Cerebellar nuclear complex (tissue), 1 donor: ENCODE results near the gene SUSD5.

ENCODE experiments used
- DNase-seq, 2 experiments: peaks; one replicate each; lab custom pipeline; 2025; lab: John Stamatoyannopoulos, UW

The SUSD5 gene

DNA sequence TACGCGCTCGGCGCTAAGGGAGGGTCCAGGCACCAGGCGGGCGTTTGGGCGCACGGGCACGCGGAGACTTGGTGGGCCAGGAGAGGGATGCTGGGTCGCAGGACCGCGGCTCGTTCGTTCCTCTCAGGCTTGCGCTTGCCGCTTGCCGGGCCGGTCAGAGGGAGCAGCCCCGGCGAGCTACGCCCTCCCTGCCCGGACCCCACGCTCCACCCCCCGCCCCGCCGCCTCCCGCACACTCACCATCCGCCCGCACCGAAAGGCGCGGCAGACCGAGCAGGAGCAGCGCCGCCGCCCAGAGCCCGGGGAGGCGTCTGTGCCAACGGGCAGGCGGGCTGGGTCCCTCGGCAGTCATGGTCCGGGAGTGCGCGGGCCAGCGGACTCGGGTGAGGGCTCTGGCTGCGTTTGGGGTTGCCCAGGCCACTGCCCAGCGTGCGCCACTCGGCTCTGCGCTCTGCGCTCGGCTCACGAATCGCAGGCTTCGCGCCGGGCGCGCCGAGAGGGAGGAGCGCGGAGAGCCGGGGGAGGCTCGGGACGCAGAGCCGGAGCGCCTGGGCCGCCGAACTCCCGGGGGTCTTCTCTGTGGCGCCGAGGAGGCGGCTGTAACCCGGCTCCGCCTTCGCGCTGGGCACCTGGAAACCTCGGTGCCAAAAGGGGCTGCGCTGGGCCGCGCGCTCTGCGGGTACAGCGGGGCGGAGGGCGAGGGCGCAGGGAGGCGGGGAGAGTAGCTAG is at the start of gene SUSD5:
TSS of gene SUSD5 (minus strand) at position 365 of the 729 bp plus-strand sequence. CDS start at position 352, 13 bp downstream.
- no peak for DNase-seq

DNA sequence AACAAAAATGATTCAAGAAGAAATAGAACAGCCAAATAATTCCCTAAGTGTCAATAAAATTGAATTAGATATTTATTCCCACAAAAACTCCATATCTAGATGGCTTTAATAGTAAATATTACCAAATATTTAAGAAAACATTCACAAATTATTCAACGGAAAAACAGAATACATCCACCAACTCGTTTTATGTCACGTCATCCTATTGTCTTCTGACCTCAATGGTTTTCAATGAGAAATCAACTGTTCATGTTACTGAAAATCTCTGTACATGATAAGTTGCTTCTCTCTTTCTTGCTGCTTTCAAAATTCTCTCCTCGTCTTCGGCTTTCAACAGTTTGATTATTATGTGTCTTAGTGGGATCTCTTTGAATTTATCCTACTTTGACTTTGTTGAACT is 41.5 kb upstream of the SUSD5 start:
- DNase-seq: no peak

DNA sequence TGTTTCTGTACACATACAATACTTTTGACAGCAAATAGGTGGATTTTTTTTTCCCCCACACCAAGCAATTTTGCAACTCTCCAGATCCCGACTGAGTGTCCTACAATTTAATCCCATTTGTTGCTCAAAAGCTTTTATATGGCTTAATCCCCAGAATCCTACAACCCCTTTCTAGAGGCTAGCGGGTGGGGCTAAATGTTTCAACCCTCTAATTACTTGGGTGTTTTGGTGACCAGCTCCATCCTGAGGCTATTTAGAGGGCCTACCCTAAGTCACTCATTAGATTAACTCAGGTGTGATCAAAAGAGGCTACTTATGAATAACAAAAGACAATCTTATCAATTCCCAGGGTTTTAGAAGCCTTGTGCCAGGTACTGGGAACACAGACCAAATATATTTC is 37.6 kb upstream of the SUSD5 start:
- no peak for DNase-seq

- no peak for DNase-seq
Observed at GRCh38 chr3:33250712-33251111, 32.1 kb upstream of the SUSD5 start.

GRCh38 chr3:33246786-33247185 is 28.2 kb upstream of the SUSD5 start:
- DNase-seq: no peak

DNA sequence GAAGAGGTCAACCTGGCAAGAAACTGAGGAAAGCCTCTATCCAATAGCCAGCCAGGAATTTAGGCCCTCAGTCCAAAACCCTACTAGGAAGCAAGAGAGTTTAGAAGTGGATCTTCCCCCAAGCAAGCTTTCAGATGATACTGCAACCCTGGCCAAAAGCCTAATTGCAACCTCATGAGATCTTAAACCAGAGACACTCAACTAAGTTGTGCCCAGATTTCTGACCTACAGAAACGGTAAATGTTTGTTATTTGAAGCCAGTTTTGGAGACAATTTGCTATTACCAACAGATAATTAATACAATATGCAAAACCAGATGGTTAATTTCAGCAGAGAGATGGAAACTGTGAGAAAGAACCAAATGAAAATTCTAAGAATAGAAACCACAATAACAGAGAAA is 21.7 kb upstream of the SUSD5 start:
- no peak for DNase-seq

GRCh38 chr3:33238923-33239322 is 20.3 kb upstream of the SUSD5 start:
- DNase-seq: no peak

- DNase-seq: no peak
Observed at GRCh38 chr3:33237439-33237838, 18.8 kb upstream of the SUSD5 start.

- no peak for DNase-seq
Observed at GRCh38 chr3:33236005-33236404, 17.4 kb upstream of the SUSD5 start.

- no peak for DNase-seq
Observed at GRCh38 chr3:33233884-33234283, 15.3 kb upstream of the SUSD5 start.

DNA sequence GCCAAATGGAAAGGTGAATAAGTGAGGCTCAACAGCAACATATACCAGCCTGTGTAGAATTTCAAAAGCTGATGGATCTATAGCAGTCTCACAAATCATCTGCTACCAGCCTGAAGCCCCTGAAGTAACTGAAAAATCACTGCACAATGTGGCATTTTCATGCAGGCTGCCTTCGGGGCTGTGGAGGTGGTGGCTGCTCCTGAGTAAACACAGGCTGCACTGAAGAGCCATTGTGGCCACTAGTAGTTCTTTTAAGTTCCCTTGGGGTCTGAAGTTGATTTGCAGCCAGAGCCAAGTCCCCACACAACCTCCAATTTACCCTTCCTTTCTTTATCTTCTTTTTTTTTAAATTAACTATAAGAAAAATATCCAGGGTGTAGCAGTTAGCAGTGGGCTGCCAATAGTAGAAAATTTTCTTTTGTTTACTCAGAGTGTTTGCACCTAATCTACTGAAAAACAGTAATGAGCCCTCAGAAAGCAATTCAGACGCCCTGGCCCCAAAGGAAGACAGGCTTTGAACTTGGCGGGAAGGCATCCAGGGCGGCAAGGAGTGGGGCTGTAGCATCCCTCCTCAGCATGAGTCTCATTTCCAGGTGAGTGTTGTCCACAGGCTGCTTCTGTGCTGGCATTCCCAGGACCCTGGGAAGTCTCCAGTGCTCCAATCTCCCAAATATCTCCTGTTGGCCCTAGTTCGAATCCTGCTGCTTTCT is 13.3 kb upstream of the SUSD5 start:
- DNase-seq: no peak

GRCh38 chr3:33229947-33230346 is 11.3 kb upstream of the SUSD5 start:
- DNase-seq: no peak

DNA sequence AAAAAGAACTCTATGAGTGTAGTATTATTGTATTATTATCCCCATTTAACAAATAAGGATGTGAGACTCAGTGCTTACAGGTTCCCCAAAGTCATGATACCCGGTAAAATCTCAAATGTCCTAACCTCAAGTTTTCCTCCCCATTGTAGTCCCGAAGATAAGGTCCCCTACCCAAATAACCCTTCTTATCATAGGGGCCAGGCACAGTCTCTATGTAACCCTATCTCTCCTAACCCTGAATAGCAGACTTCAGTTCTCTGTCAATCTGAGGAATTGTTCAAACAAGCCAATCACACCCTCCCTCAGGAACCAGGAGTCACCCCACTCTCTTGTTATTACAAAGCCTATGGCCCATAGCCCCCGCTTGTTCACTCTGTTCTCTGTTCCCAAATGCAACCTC is 10.5 kb upstream of the SUSD5 start:
- no peak for DNase-seq

DNA sequence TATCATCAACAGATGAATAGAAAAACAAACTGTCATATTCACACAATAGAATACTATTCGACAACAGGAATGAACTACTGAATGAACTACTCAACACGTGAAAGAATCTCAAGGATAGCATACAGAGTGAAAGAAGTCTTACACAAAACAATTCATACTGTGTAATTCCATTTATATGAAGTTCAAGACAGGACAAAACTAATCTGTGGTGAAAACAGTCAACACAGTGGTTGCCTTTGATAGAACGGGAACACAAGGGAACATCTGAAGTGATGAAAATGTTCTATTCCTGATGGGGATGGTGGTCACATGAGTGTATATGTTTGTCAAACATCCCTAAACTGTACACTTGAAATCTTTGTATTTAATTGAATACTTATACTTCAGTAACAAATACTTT is 2.6 kb upstream of the SUSD5 start:
- no peak for DNase-seq

- no peak for DNase-seq
Observed at GRCh38 chr3:33219175-33219487, 521 bp upstream of the SUSD5 start.

DNA sequence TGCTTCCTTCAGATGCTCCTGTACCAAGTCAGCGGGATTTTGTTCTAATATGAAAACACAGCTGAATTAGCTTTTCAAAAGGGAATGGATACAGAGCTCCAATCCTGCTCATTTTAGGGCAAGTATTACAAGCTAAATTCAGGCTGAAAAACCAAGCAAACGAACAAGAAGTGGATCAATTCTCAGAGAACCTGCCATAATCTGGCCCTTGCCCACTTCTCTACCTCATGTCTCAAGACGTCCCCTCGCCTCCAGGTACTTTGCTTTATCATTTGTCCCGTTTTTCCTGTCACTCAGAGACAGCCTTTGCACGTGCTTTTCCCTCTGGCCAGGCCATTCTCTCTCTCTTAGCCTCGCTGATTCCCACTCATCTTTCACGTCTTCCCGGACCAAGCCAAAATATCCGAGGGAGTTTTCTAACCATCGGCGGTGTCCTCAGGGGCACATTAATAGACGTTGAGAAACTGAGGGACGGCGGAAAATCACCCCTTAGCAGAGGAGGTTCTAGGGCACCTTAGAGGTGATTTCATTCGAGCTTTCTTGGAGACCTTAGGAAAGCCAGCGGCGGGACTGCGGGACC is 654 bp downstream of the SUSD5 start:
- no peak for DNase-seq

DNA sequence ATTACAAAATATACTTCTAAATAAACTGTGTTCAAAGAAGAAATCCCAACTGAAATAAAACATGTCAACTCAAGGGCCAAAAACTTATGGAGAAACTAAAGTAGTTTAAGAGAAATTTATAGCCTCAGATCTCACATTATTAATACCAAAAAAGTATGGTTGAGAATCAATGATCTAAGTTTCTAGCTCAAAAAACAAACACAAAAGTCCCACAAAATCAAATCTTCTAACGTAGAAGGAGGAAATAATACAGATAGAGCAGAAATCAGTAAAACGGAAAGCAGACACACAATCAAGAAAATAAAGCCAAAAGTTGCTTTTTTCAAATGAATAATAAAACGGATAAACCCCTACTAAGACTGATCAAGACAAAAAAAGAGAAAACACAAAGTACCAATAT is 2.9 kb downstream of the SUSD5 start:
- no peak for DNase-seq

DNA sequence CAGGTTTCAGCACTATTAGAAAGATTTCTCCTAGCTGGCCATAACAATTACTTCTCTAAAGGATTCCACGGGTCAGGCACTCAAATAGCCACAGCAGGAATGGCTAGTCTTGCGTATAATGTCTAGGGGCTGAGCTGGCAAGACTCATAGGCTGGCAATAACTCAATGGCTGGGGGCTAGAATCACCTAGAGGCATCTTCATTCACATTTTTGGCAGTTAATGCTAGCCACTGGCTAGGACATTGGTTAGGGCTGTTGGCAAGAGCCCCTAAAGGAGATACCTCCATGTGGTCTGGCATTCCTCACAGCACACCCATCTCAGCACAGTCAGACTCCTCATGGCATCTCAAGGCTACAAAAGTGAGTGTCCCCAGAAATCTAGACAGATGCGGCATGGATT is 6.2 kb downstream of the SUSD5 start:
- DNase-seq: no peak

- DNase-seq: no peak
Observed at GRCh38 chr3:33211444-33211843, 7.2 kb downstream of the SUSD5 start.

- DNase-seq: no peak
Observed at GRCh38 chr3:33209357-33209756, 9.3 kb downstream of the SUSD5 start.

DNA sequence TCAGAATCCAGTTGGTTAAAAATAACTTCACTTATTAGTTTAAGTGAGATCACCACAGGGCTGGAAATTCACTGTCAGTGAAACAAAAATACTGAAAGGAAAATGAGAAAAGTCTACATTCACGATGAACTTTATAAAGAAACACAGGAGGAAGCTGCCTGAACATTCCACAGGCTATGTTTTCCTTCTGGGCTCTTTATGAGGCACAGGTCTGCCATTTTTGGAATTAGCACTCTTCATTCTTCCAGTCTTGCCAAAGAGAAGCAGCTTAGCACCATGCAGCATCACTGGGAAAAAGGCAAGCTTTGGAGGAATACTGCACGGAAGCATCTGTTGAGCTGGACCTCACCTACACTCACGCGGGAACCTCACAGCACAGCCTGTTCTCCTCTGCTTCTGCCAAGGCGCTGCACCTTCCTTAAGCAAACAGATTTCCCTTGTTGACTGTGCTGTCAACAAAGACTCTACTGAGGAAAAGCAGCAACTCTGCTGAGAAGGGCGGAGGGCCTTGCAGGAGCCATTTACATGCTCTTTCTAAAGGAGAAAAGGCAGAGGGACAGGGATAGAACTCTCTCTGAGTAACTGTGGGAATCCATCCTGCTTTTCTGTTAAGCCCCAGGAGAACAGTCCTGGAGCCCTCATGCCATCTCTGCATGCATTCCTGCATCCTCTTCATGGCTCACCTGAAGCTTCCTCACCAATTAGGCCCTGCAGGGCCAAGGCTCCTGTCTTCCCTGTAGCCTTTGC is 15.7 kb downstream of the SUSD5 start:
- no peak for DNase-seq

GRCh38 chr3:33201195-33201594 is 17.4 kb downstream of the SUSD5 start:
- no peak for DNase-seq

DNA sequence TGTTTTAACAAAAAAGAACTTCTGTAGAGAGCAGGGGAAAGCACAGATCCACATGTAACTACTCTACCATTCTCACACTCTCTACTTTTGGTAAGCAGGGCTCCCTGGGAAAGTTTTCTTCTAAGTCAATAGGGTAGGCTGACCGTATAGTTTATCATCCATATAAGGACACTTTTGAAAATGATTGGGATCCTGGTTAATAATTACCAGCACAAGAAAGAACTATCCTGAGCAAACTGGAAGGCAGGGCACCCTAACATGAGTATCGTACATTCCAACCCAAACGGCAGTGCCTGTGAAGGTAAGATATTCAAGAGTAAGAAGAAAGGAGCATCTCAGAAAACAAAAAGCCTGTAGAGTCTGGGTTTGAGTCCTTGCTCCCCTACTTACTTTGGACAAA is 22.1 kb downstream of the SUSD5 start:
- DNase-seq: no peak
